NCI-H1105 (cell line): ENCODE results near the gene DNAAF5.
"Not testable (repeated sequence)": the region's sequence is repeated elsewhere in the genome, so short reads cannot be mapped to it uniquely, and the experiment has no call there.

ENCODE experiments used
- DNase-seq: peaks from one replicate; lab custom pipeline; 2025; lab: John Stamatoyannopoulos, UW

The DNAAF5 gene

DNA sequence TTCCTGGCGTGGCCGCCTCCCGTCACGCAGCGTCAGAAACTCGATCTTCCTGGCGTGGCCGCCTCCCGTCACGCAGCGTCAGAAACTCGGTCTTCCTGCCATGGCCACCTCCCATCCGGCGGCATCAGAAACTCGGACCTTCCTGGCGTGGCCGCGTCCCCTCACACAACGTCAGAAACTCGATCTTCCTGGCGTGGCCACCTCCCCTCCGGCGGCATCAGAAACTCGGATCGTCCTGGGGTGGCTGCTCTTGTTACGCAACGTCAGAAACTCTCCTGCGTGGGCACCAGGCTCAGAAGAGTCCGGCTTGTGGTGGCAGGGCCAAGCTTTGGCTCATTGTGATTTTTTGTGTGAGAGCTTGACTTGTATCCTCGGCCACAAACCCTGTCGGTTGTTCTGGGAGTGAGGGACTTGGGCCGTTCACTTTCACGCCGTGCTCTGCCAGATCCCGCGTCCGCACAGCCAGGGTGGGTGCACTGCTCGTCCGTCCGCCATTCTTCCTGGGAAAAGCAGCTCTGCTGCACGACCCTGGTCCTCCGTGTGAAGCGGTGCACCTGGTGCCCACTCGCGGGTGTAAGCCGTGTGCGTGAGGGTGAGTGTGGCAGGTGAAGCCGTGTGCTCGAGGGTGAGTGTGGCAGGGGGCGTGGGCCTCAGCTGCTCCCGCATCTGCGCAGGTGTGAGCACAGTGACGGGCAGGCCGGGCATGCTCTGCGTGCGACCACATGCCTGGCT lies 56.4 kb downstream of the DNAAF5 start:
- DNase-seq, result no peak

DNA sequence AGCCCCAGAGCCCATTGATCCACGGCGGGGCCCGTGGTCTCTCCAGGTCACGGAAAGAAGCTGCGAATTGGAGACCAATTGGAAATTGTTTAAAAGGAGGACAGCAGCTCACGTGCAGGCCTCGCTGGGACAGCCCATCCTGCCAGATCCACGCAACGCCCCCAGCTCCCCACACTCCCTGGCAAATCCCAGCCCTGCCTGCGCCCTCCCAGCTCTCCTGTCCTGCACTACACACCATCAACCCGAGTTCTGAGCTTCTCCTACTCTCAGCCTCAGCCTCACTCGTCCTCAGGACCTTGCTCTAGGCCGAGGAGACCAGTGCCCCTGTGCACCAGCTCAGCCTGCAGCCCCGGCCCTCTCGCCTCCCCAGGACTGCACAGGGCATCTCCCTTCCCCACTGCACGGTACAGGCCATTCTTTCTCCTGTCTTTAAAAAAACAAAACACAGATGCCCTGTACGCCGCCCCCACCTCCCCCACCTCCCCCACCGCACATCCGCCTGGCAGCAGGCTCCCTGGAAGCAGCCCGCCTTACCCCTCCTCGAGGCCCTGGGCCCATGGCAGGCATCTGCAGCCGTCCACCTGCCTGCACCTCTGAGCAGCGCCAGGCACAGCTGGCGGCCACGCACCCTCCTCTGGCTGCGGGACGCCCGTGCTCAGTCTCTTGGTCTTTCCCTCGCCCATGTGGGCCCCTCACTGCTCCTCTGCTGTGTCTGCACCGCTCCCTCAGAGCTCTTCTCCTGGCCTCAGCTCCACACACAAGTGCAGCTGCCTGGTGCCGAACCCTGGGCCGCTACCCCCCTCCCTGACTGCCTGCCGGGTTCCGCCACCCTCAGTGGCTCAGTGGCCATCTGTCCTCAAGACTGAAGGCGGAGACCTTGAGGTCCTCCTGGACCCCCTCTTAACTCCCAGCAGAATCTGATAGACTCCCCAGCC lies 57.3 kb downstream of the DNAAF5 start:
- no peak for DNase-seq

GRCh38 chr7:784971-785370 lies 58.5 kb downstream of the DNAAF5 start:
- DNase-seq, result no peak

DNA sequence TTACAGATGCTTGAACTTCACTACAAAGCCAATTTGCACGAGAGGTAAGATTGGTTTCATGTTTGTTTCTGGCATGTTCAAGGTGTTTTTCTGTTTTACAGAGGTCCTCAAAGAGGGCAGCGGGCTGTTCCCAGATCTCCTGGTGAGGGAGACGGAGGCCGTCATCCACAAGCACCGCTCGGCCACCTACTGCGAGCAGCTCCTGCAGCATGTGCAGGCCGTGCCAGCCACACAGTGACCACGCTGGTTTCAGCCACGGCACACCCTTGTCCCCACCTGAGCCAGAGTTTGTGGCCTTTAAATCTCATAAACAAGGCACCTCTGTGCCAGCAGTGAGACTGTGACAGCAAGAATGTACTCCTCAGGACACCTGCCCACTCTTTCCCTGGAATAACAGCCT lies 58.9 kb downstream of the DNAAF5 start:
- DNase-seq, result no peak

DNA sequence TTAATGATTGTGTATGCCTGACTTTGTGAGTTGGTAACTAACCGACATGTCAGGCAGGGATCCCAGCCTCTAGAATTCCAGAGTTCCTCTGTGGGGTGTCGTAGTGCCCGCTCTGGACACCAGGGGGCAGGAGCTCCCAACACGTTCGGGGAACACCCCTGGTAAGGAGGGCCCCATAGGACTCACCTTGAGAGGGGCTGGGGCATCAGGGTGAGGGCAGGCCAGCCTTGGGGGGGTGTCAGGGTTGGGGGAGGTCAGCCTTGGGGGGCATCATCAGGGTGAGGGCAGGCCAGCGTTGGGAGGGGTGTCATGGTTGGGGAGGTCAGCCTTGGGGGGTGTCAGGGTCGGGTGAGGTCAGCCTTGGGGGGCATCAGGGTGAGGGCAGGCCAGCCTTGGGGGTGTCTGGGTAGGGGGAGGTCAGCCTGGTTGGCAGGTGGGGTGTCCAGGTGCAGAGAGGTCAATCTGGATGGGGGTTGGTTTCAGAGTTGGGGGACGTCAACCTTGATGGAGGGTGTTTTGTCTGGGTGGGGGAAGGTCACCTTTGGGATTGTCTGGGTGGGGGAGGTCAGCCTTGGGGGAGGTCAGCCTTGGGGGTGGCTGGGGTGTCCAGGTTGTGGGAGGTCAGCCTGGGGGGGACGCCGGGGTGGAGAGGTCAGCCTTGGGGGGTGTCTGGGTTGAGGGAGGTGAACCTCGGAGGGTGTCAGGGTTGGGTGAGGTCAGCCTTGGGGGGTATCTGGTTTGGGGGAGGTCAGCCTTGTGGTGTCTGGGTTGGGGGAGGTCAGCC lies 60.2 kb downstream of the DNAAF5 start:
- peak; percentile 34 for DNase-seq

DNA sequence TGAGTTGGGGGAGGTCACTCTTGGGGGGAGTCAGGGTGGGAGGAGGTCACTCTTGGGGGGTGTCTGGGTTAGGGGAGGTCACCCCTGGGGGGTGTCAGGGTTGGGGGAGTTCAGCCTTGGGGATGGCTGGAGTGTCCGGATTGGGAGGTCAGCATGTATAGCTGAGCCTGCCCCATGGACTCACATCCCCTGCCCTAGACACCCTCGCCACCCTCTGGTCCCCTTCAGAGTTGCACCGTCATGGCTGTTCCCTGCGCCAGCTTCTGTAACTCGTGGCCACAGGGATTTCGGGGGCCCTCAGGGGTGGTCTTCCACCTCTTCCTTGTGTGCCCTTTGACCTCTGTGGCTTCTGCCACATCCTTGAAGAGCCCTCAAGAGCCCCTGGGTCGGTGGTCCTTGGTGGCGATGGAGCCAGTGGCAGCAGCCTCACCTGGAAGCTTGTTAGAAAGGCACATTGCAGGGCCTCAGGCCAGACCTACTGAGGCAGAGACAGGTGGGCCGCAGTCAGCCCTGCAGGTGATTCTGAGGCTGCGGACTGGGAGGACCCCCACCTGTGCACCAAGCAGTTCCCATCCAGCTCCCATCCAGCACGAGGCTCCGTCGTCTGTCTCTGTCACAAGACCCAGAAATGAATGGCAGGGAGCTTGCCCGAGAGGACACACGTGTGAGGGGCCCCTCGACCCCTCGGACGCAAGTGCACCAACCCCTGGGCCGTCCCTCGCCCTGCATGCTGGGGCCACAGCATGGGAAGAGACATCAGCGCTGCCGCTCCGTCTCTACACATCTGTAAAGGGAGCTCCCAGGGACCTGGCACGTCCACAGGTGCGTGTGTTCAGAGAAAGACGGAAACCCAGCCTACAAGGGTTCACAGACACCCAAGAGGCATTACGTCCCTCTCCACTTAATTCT lies 61.1 kb downstream of the DNAAF5 start:
- no peak for DNase-seq

GRCh38 chr7:791519-791918 lies 65.0 kb downstream of the DNAAF5 start:
- no peak for DNase-seq

DNA sequence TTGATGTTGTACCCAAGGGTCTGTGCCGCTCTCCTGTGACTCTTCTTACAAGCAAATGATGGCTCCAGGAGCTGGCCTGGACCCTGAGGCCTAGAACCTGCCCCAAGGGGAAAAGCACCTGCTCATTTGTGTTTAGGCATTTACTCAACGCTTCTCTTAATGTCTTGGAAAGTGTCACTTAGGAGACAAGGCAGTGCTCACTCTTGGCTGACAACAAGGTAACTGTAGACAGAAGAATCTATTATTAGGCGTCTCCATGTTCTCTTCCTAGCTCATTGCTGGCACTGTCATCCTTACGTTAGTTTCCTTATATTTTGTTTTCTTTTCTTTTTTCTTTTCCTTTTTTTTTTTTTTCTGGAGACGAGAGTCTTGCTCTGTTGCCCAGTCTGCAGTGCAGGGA lies 67.7 kb downstream of the DNAAF5 start:
- no peak for DNase-seq

DNA sequence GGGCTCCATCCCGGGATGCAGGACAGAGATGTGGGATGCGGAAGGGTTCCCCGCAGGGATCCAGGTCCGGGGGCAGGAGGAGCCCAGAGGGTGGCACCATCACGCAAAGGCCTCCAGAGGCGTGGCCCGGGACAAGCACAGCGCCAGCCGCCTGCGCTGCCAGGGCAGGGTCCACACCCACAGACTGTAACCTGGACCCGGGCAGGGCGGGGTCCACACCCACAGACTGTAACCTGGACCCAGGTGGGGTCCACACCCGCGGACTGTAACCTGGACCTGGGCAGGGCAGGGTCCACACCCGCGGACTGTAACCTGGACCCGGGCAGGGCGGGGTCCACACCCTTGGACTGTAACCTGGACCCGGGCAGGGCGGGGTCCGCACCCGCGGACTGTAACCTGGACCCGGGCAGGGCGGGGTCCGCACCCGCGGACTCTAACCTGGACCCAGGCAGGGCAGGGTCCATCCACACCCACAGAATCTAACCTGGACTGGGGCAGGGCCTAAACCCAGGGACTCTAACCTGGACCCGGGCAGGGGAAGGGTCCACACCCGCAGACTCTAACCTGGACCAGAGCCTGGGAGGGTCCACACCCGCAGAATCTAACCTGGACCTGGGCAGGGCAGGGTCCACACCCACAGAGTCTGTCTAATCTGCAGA lies 68.3 kb downstream of the DNAAF5 start:
- DNase-seq, result no peak

GRCh38 chr7:796434-797169 lies 70.1 kb downstream of the DNAAF5 start:
- not testable (repeated sequence) for DNase-seq

- no peak for DNase-seq
Measured at GRCh38 chr7:798921-799470, 72.5 kb downstream of the DNAAF5 start.

GRCh38 chr7:800692-801091 lies 74.2 kb downstream of the DNAAF5 start:
- no peak for DNase-seq

- DNase-seq, result not testable (repeated sequence)
Measured at GRCh38 chr7:801351-801750, 74.9 kb downstream of the DNAAF5 start.

GRCh38 chr7:801940-802381 lies 75.5 kb downstream of the DNAAF5 start:
- DNase-seq, result no peak

GRCh38 chr7:802500-803242 lies 76.2 kb downstream of the DNAAF5 start:
- DNase-seq, result no peak

GRCh38 chr7:803243-803635 lies 76.7 kb downstream of the DNAAF5 start:
- no peak for DNase-seq

DNA sequence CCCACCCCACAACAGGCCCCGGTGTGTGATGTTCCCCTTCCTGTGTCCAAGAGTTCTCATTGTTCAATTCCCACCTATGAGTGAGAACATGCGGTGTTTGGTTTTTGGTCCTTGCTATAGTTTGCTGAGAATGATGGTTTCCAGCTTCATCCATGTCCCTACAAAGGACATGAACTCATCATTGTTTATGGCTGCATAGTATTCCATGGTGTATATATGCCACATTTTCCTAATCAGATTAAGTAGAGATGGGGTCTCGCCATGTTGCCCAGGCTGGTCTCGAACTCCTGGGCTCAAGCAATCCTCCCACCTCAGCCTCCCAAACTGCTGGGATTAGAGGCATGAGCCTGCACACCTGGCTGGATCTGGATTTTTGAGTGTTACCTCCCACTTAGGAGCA lies 77.3 kb downstream of the DNAAF5 start:
- not testable (repeated sequence) for DNase-seq

GRCh38 chr7:805261-805660 lies 78.8 kb downstream of the DNAAF5 start:
- DNase-seq, result no peak
